DMS53 treated with DMSO at 0.1 percent for 48 hours (cell line): ENCODE measurements around the gene FAM163B.
A peak's percentile ranks its signal among the peaks of the same experiment; 100 is the strongest.

Experiments used
- DNase-seq: peaks from one replicate; lab custom pipeline; 2025; ENCODE audit not compliant: unreplicated experiment; lab: John Stamatoyannopoulos, UW

The FAM163B gene

GRCh38 chr9:133618726-133619125, 9.5 kb upstream of the FAM163B start:
- no peak for DNase-seq

- no peak for DNase-seq
Measured at GRCh38 chr9:133616643-133617405, 7.6 kb upstream of the FAM163B start.

GRCh38 chr9:133615606-133616188, 6.5 kb upstream of the FAM163B start:
- DNase-seq = no peak

GRCh38 chr9:133615186-133615585, 6.0 kb upstream of the FAM163B start:
- DNase-seq = no peak

- no peak for DNase-seq
Measured at GRCh38 chr9:133614678-133615077, 5.5 kb upstream of the FAM163B start.

- no peak for DNase-seq
Measured at GRCh38 chr9:133614056-133614455, 4.9 kb upstream of the FAM163B start.

GRCh38 chr9:133613432-133613831, 4.2 kb upstream of the FAM163B start:
- no peak for DNase-seq

- DNase-seq = no peak
Measured at GRCh38 chr9:133612816-133613215, 3.6 kb upstream of the FAM163B start.

- DNase-seq = no peak
Measured at GRCh38 chr9:133612051-133612450, 2.9 kb upstream of the FAM163B start.

GRCh38 chr9:133610845-133611244, 1.7 kb upstream of the FAM163B start:
- no peak for DNase-seq

- DNase-seq = no peak
Measured at GRCh38 chr9:133608889-133609288, 300 bp downstream of the FAM163B start.

- no peak for DNase-seq
Measured at GRCh38 chr9:133608382-133608781, 807 bp downstream of the FAM163B start.

- no peak for DNase-seq
Measured at GRCh38 chr9:133607976-133608375, 1.2 kb downstream of the FAM163B start.

- DNase-seq = no peak
Measured at GRCh38 chr9:133607381-133607780, 1.8 kb downstream of the FAM163B start.

- no peak for DNase-seq
Measured at GRCh38 chr9:133606708-133607025, 2.5 kb downstream of the FAM163B start.

GRCh38 chr9:133605856-133606707, 3.1 kb downstream of the FAM163B start:
- DNase-seq = no peak

- no peak for DNase-seq
Measured at GRCh38 chr9:133605446-133605845, 3.7 kb downstream of the FAM163B start.

GRCh38 chr9:133604856-133605255, 4.3 kb downstream of the FAM163B start:
- no peak for DNase-seq

GRCh38 chr9:133604214-133604613, 5.0 kb downstream of the FAM163B start:
- DNase-seq = no peak

GRCh38 chr9:133603135-133603927, 5.9 kb downstream of the FAM163B start:
- peak; percentile 66 for DNase-seq

- no peak for DNase-seq
Measured at GRCh38 chr9:133602277-133602676, 6.9 kb downstream of the FAM163B start.
